T-helper 2 cell treated with Interferon-gamma antibody and Interleukin-4, amounts not matched to agents 5 μg/mL and 100 μg/mL, for 36 hours (primary cell): Measurements from ENCODE around the gene SSBP1.
A peak's percentile ranks its signal among the peaks of the same experiment; 100 is the strongest.
"Not testable (repeated sequence)": the region's sequence is repeated elsewhere in the genome, so short reads cannot be mapped to it uniquely, and the experiment has no call there.

Experiments
- DNase-seq: peaks from one replicate; pipeline ENCODE4 v3.0.0; 2021; ENCODE audit warnings: low spot score
- H3K27ac Mint-ChIP-seq: one replicate; pipeline ENCODE4 v1.8.0; 2021; ENCODE audit warnings: mild to moderate bottlenecking, mixed read lengths
- H3K27me3 Mint-ChIP-seq: one replicate; pipeline ENCODE4 v1.8.0; 2021; ENCODE audit warnings: low read depth, mixed read lengths
- H3K36me3 Mint-ChIP-seq: one replicate; pipeline ENCODE4 v1.8.0; 2021; ENCODE audit warnings: low read depth, mixed read lengths
- H3K4me1 Mint-ChIP-seq: one replicate; pipeline ENCODE4 v1.8.0; 2021; ENCODE audit warnings: low read depth, mixed read lengths
- H3K4me3 Mint-ChIP-seq: one replicate; pipeline ENCODE4 v1.8.0; 2022; ENCODE audit warnings: mild to moderate bottlenecking, moderate library complexity, mixed read lengths
- H3K9me3 Mint-ChIP-seq: one replicate; pipeline ENCODE4 v1.8.0; 2021; ENCODE audit warnings: mixed read lengths

SSBP1 gene

DNA sequence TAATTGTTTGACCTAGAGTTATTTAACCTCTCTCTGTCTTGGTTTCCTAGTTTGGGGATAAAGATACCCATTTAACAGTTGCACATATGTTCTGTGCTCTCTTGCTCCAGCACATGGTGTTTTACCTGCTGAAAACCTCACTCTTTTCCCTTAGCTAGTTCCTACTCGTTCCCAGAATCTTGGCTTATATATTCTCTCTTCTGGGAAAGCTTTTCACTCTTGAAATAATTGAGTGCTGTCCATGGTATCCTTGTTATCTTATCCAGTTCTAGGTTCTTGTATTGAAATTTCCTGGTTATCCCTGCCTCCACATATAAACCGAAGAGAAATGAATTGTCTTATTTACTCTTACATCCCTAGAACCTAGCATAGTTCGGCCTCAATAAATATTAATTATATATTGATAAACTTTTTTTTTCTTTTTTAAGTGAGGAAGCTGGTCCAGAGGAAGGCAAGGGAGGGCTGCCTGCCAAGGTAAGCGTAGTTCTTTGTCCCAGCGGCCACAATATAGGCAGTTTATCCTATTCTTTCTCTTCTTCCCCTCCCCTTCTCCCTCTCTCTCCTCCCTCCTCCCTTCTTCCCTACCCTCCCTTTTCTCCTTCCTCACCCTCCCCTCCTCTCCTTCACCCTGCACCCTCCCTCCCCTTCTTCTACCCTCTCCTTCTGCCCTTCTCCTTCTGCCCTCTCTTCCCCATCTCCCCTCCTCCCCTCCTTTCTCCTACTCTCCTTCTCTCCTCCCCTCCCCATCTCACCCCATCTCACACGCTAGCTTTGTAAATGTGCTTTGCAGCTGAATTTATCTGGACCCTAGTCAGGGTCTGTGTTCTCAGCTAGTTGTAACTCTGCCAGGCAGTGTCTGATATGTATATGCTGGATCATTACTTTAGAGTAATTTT lies 22.1 kb upstream of the SSBP1 start:
- H3K4me3 Mint-ChIP-seq, result no peak overlapping the region
- H3K4me1 Mint-ChIP-seq, result peaks cover 11% of the 10 kb centered on the region
- H3K27me3 Mint-ChIP-seq, result peaks cover 4% of the 10 kb centered on the region

DNA sequence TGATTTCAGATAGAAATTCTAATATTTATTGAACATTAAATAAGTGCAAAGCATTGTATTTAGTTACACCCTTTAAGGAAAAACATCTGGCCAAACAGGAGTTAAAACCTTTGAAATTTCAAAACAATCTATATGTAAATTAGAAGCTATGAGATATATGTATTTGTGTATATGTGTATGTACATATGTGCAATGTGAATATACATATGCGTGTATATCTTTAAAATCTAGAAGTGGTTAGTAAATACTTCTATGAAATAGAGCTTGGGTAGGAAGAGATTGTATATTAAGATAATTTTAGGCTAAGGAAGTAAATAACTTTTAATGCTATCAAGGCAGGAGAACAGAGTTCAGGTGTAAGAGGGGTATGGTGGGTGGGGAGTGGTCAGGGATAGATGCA lies 20.7 kb upstream of the SSBP1 start:
- H3K36me3 Mint-ChIP-seq, result no peaks in the 10 kb centered on the region
- H3K27ac Mint-ChIP-seq, result no peak overlapping the region
- peaks cover 4% of the 10 kb centered on the region for H3K27me3 Mint-ChIP-seq
- H3K9me3 Mint-ChIP-seq, result no peaks in the 10 kb centered on the region
- peaks cover 7% of the 10 kb centered on the region for H3K4me1 Mint-ChIP-seq
- no peak for DNase-seq
- H3K4me3 Mint-ChIP-seq, result no peak overlapping the region

More for the DNA sequence above, 22.1 kb upstream of the SSBP1 start:
- no peaks in the 10 kb centered on the region for H3K9me3 Mint-ChIP-seq
- H3K36me3 Mint-ChIP-seq, result no peaks in the 10 kb centered on the region
- H3K27ac Mint-ChIP-seq, result no peak overlapping the region
- DNase-seq, result no peak

DNA sequence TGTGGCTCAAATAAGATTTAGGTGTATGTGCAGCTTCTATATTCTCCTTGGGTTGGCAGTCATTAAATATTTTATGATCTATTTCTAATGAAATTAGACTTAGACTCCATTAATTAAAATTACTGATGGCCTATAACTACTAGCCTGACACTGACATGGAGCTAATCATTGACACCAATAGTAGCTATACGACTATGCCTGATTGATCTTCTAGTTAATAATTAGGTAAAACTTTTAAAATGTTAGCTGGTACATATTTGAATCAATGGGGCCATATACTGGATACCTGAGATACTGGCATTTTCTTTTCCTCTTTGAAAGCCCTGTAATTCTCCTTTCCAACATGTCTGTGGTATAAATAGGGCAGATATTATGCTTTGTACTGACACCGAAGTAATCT lies 15.6 kb upstream of the SSBP1 start:
- Mint-ChIP-seq H3K9me3 (no peaks in the 10 kb centered on the region), H3K36me3 (no peaks in the 10 kb centered on the region)

DNA sequence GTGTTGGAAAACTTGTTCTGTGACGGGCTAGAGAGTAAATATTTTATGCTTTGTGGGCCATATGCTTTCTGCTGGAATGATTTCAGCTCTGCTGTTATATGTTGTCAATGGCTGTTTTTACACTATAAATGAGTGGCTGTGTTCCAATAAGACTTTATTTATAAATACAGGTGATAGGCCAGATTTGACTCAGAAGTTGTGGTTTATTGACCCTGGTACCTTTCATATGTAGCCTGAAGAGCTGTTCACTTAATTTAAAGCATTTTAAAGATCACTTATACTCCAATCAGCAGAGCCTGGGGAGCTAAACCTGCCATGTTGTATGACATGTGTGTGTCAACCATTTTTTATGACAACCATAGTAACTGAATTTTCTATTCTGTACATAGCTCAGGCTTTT lies 9.1 kb upstream of the SSBP1 start:
- Mint-ChIP-seq H3K27me3 (no peaks in the 10 kb centered on the region), H3K9me3 (no peaks in the 10 kb centered on the region), H3K36me3 (no peaks in the 10 kb centered on the region), H3K4me3 (no peak overlapping the region), H3K4me1 (no peaks in the 10 kb centered on the region), H3K27ac (no peak overlapping the region)
- no peak for DNase-seq

More for the DNA sequence above, 15.6 kb upstream of the SSBP1 start:
- Mint-ChIP-seq H3K27ac (no peak overlapping the region), H3K4me3 (no peak overlapping the region), H3K4me1 (peaks cover 5% of the 10 kb centered on the region), H3K27me3 (peaks cover under 1% of the 10 kb centered on the region)
- no peak for DNase-seq

DNA sequence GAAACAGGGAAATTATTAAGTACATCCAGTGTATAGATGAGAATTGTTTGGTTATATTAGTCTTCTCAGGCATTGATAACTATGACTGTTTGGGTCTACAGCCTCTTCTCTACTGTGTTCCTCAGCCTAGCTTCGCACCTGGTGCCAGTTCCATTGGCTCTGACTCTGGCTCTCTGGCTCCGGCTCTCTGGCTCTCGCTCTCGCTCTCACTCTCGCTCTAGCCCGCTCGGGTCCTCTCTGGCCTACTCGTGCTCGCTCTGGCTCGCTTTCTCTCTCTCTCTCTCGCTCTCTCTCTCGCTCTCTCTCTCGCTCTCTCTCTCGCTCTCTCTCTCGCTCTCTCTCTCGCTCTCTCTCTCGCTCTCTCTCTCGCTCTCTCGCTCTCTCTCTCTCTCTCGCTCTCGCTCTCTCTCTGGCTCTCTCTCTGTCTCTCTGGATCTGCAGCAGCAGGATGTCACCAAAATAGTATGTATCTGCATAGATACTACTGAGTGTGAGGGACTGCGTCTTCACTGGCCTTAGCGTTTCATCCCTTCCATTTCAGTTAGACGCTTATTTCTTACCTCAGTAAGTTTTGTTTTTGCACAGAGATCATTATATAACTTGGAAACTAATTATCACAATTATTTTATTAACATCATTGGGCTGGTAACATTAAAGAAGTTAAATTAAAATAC lies 6.5 kb upstream of the SSBP1 start:
- Mint-ChIP-seq H3K27ac (peak overlapping the region; percentile 22), H3K4me1 (peaks cover 3% of the 10 kb centered on the region)
- DNase-seq, result no peak

DNA sequence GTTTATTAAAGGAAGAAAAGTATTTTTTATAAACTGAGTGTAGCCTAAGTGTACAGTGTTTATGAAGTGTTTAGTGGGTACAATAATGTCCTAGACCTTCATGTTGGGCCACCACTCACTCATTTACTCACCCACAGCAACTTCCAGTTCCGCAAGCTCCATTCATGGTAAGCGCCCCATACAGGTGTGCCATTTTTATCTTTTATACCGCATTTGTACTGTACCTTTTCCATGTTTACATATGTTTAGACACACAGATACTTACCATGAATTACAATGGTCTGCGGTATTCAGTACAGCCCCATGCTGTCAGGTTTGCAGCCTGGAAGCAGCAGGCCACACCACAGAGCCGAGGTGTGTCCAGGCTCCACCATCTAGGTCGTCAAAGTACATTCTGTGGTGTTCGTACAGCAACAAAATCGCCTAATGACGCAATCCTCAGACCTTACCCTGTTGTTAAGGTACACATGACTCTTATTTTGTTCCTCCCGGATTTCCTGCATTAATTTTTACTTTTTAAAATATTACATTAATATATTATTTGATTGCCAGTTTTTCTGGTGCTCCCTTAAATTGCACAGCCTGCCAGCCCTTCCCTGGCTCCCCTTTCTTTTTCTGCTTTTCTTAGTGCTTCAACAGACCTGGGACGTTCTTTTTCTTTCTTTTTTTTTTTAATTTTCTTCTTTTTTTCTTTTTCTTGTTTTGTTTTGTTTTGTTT lies 881 bp upstream of the SSBP1 start:
- Mint-ChIP-seq H3K36me3 (peaks cover 24% of the 10 kb centered on the region), H3K27me3 (no peaks in the 10 kb centered on the region), H3K27ac (peak overlapping the region; percentile 99), H3K4me1 (peaks cover 26% of the 10 kb centered on the region), H3K4me3 (peak overlapping the region; percentile 99), H3K9me3 (no peaks in the 10 kb centered on the region)
- no peak for DNase-seq

More for the DNA sequence above, 6.5 kb upstream of the SSBP1 start:
- no peaks in the 10 kb centered on the region for H3K27me3 Mint-ChIP-seq
- no peaks in the 10 kb centered on the region for H3K36me3 Mint-ChIP-seq
- no peak overlapping the region for H3K4me3 Mint-ChIP-seq
- H3K9me3 Mint-ChIP-seq, result no peaks in the 10 kb centered on the region

DNA sequence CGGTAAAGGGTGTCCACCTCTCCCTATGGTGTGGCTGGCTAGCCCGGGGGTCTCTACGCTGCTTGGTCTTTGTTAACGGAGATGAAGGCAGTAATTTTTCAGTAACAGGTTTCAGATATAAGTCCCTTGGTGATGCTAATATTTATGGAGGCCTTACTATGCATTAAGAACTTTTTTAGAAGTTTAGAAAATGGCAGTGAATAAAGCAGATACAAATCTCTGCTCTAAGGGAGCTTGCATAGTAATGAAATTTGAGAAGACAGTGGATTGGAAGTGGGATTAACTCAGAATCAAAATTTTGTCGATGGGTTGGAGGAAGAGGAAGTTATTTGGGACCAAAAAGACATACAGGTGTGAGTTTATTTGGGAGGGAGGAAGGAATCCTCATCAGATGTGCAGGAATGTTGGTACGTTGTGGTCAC lies 445 bp downstream of the SSBP1 start:
- H3K4me1 Mint-ChIP-seq, result peaks cover 26% of the 10 kb centered on the region
- peak overlapping the region; percentile 99 for H3K4me3 Mint-ChIP-seq

DNA sequence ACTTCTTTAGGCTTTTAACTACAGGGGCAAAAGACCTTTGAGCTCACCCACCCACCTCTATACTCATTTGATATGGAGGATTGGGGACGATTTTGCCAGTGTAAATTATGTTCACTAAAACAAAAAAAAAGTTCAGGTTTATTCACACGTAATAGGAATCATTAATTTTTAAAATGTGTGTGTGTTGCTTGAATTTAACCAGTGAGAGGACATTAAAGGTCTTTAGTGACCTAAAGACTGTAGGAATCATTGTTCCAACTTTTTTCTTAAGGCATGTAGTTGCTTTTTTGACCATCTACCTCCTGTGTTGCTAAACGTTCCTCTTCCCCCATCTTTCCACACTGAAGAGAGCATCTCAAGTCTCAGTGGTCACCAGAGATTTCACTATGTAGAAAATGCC lies 1.1 kb downstream of the SSBP1 start:
- no peaks in the 10 kb centered on the region for H3K27me3 Mint-ChIP-seq
- peak overlapping the region; percentile 99 for H3K4me3 Mint-ChIP-seq
- no peak for DNase-seq
- H3K9me3 Mint-ChIP-seq, result no peaks in the 10 kb centered on the region
- peaks cover 28% of the 10 kb centered on the region for H3K4me1 Mint-ChIP-seq
- H3K36me3 Mint-ChIP-seq, result peaks cover 40% of the 10 kb centered on the region
- peak overlapping the region; percentile 80 for H3K27ac Mint-ChIP-seq

More for the DNA sequence above, 445 bp downstream of the SSBP1 start:
- H3K27me3 Mint-ChIP-seq, result no peaks in the 10 kb centered on the region
- no peak for DNase-seq
- H3K36me3 Mint-ChIP-seq, result peaks cover 34% of the 10 kb centered on the region
- H3K9me3 Mint-ChIP-seq, result no peaks in the 10 kb centered on the region
- peak overlapping the region; percentile 99 for H3K27ac Mint-ChIP-seq

DNA sequence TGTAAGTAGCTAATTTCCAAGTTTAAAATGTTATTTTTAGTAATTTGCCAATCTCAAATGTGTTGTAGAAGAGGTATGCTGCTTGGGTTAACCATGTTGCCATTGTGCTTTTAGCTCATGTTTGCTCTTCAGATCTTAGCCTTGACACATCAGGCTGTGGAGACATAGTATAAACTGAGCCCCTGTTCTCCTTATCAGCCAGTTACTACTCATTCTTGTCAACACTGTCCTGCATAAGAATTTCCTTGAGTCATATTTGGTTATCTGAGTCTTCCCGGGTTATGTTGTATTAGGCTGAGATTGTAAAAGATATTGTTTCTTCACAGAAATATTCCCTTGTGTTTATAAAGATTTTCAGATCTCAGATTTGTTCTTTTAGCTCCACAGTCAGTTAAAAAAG lies 4.1 kb downstream of the SSBP1 start:
- peaks cover 23% of the 10 kb centered on the region for H3K4me1 Mint-ChIP-seq
- no peaks in the 10 kb centered on the region for H3K27me3 Mint-ChIP-seq
- H3K9me3 Mint-ChIP-seq, result no peaks in the 10 kb centered on the region
- DNase-seq, result no peak
- H3K27ac Mint-ChIP-seq, result no peak overlapping the region
- H3K36me3 Mint-ChIP-seq, result peaks cover 55% of the 10 kb centered on the region
- no peak overlapping the region for H3K4me3 Mint-ChIP-seq

DNA sequence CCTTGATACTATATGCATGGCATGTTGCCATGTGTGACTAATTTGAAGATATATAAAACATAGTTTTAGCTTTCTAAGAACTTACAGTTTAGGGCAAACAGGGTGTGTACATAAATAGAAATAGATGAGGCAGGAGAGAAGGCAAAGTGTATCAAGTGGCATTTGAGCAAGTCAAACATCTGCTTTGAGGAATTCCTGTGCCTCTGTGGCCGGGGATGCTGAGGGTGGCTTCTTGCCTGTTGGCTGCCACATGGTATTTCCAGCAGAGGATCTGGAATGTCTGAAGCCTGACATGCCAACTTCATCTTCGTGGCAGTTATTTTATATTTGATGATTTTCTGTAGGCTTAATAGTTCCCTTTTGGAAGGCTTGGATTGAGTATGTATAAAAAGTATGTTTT lies 6.0 kb downstream of the SSBP1 start:
- H3K36me3 Mint-ChIP-seq, result peaks cover 56% of the 10 kb centered on the region
- H3K9me3 Mint-ChIP-seq, result no peaks in the 10 kb centered on the region
- H3K27me3 Mint-ChIP-seq, result no peaks in the 10 kb centered on the region
- no peak for DNase-seq
- no peak overlapping the region for H3K4me3 Mint-ChIP-seq
- no peak overlapping the region for H3K27ac Mint-ChIP-seq
- peaks cover 18% of the 10 kb centered on the region for H3K4me1 Mint-ChIP-seq

DNA sequence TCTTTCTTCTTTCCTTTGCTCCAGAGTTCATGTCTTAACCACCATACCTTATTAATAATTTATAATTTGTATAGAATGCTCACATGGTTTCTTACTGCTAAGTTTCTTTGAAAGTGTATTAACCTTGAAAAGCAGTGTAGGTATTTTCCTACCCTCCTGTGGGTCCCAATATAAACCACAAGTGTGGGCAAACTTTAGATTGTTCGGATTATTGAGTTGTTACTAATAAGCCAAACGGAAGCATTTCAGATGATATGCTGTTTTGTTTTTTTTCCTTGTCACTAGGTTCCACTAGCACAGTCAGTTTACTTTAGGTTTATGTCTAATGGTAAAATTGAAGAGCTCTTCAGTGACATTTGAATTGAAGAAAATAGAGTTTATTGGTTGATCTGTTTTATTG lies 10.2 kb downstream of the SSBP1 start:
- DNase-seq, result no peak
- Mint-ChIP-seq H3K4me1 (peaks cover 2% of the 10 kb centered on the region), H3K27ac (no peak overlapping the region), H3K9me3 (peaks cover 34% of the 10 kb centered on the region), H3K4me3 (no peak overlapping the region), H3K27me3 (no peaks in the 10 kb centered on the region), H3K36me3 (peaks cover 71% of the 10 kb centered on the region)

DNA sequence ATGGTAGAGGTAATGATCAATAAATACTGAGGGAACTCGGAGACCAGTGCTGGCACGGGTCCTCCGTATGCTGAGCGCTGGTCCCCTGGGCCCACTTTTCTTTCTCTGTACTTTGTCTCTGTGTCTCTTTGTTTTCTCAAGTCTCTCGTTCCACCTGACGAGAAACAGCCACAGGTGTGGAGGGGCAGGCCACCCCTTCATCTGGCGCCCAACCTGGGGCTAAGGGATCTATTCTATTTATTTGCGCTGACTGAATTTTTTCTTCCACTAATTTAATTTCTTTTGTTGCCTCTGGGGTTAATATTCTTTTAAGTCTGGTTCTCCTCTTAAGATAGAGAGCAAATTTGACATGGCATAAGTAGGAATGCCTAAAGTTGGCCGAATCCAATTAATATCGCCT lies 13.7 kb downstream of the SSBP1 start:
- H3K27me3 Mint-ChIP-seq, H3K4me1 Mint-ChIP-seq, H3K27ac Mint-ChIP-seq, DNase-seq, H3K4me3 Mint-ChIP-seq: not testable (repeated sequence)
- peaks cover 68% of the 10 kb centered on the region for H3K36me3 Mint-ChIP-seq
- H3K9me3 Mint-ChIP-seq, result peaks cover 36% of the 10 kb centered on the region

DNA sequence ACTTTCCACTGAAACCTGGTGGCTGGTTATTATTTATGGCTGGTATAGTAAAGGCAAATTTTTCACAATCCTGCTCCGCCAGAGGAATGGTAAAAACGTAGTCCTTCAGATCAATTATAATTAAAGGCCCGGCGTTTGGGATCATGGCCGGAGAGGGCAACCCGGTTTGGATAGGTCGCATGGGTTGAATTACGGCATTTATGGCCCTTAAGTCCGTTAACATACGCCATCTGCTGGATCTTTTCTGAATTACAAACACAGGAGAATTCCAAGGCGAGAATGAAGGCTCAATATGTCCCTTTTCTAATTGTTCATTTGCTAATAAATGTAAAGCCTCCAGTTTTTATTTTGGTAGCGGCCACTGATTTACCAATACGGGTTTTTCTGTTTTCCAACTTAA lies 14.5 kb downstream of the SSBP1 start:
- peaks cover 36% of the 10 kb centered on the region for H3K9me3 Mint-ChIP-seq
- no peak overlapping the region for H3K27ac Mint-ChIP-seq
- DNase-seq, result no peak
- H3K27me3 Mint-ChIP-seq, result no peaks in the 10 kb centered on the region
- H3K4me3 Mint-ChIP-seq, result no peak overlapping the region
- H3K36me3 Mint-ChIP-seq, result peaks cover 75% of the 10 kb centered on the region
- no peaks in the 10 kb centered on the region for H3K4me1 Mint-ChIP-seq

DNA sequence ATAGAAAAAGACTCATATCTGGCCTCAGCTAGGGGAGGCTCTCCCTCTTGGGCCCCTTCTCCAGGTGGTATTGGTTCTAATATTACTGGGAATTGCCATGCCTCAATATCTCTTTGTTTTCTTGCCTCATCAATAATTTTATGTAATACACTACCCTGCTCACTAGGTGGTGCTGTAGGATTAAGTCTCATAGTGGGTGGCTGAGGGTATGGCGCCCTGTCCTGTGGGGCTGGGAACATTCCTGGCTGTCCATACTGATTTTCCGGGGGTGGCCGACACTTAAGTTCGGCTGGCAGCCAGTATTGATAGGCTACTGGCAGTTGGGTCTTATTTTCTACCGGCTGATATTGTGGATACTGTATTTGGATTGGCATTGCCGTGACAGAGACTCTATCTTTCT lies 16.8 kb downstream of the SSBP1 start:
- no peak for DNase-seq
- Mint-ChIP-seq H3K27me3 (no peaks in the 10 kb centered on the region), H3K4me3 (no peak overlapping the region), H3K27ac (no peak overlapping the region), H3K36me3 (peaks cover 74% of the 10 kb centered on the region), H3K4me1 (no peaks in the 10 kb centered on the region), H3K9me3 (peaks cover 35% of the 10 kb centered on the region)
